ENCODE results near the gene SERPINA4.

Gene SERPINA4

DNA sequence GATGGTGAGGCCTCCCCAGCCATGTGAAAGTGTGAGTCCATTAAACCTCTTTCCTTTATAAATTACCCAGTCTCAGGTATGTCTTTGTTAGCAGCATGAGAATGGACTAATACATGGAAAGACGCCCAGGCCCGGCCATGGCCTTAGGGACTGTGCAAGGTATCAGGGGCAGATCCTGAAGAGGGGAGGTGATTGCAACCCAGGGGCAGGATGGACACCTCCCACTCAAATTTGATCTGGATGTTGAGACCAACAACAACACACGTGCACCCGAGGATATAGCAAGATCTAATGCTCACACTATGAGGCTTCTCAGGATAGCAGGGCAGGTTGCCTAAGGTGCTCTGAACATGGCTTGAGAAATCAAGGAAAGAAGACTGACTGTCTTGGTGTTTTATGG, 13.5 kb upstream of the SERPINA4 start:
- TF ChIP-seq PPARA (CRISPR knock-in tag; IDR thresholded peaks at IDR 0.05; ENCODE audit: borderline replicate concordance) (no peak), ZC3H10 (CRISPR knock-in tag; IDR thresholded peaks at IDR 0.05) (no peak), CSDC2 (CRISPR knock-in tag; IDR thresholded peaks at IDR 0.05) (no peak)
- no peak for ATAC-seq

DNA sequence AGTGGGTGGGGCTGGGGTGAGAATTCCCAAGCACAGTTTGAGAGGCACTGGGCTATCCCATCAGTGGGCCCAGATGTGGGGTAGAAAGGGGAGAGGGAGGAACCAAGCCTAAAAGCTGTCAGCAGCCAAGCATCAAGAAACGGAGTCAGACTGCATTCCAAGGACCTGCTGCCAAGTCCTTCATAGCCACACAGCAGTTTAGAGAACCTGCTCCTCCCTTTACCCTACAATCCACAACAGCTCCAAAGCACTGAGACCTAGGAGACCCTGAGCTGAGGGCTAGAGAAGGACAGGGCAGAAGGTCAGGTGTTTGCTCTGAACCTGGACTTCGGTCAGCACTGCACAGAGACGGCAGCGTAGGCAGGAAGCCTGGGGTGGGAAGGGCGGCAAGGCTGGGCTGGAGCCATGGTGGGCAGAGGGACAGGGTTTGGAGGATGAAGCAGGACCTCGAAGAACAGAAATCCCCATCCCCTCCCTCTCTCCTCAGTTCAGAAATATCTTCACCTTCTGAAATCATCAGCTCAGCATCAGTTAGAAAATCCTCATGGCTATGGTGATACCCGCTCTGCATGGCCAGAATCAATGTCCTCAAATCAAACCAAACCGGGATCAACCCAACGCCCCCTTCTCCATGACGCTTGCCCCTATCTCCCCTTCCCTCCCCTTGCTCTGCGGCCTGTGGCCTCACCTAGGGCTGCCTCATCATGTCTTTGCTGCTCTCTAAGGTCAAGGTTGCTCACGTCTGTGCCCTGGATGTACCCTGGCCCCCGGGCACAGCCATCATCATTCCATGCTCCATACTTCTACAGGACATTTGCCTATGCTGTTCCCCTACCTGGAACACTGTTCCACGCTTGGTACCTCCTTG, 12.9 kb upstream of the SERPINA4 start:
- TF ChIP-seq, protein P1, sequence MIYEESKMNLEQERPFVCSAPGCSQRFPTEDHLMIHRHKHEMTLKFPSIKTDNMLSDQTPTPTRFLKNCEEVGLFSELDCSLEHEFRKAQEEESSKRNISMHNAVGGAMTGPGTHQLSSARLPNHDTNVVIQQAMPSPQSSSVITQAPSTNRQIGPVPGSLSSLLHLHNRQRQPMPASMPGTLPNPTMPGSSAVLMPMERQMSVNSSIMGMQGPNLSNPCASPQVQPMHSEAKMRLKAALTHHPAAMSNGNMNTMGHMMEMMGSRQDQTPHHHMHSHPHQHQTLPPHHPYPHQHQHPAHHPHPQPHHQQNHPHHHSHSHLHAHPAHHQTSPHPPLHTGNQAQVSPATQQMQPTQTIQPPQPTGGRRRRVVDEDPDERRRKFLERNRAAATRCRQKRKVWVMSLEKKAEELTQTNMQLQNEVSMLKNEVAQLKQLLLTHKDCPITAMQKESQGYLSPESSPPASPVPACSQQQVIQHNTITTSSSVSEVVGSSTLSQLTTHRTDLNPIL (CRISPR knock-in tag; IDR thresholded peaks at IDR 0.05; ENCODE audit: low read depth) = no peak
- TF ChIP-seq, protein P2, sequence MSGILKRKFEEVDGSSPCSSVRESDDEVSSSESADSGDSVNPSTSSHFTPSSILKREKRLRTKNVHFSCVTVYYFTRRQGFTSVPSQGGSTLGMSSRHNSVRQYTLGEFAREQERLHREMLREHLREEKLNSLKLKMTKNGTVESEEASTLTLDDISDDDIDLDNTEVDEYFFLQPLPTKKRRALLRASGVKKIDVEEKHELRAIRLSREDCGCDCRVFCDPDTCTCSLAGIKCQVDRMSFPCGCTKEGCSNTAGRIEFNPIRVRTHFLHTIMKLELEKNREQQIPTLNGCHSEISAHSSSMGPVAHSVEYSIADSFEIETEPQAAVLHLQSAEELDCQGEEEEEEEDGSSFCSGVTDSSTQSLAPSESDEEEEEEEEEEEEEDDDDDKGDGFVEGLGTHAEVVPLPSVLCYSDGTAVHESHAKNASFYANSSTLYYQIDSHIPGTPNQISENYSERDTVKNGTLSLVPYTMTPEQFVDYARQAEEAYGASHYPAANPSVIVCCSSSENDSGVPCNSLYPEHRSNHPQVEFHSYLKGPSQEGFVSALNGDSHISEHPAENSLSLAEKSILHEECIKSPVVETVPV (CRISPR knock-in tag; IDR thresholded peaks at IDR 0.05) = no peak
- TF ChIP-seq, protein P3, sequence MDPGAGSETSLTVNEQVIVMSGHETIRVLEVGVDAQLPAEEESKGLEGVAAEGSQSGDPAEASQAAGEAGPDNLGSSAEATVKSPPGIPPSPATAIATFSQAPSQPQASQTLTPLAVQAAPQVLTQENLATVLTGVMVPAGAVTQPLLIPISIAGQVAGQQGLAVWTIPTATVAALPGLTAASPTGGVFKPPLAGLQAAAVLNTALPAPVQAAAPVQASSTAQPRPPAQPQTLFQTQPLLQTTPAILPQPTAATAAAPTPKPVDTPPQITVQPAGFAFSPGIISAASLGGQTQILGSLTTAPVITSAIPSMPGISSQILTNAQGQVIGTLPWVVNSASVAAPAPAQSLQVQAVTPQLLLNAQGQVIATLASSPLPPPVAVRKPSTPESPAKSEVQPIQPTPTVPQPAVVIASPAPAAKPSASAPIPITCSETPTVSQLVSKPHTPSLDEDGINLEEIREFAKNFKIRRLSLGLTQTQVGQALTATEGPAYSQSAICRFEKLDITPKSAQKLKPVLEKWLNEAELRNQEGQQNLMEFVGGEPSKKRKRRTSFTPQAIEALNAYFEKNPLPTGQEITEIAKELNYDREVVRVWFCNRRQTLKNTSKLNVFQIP (CRISPR knock-in tag; IDR thresholded peaks at IDR 0.05; ENCODE audit: borderline replicate concordance, low read depth) = no peak

DNA sequence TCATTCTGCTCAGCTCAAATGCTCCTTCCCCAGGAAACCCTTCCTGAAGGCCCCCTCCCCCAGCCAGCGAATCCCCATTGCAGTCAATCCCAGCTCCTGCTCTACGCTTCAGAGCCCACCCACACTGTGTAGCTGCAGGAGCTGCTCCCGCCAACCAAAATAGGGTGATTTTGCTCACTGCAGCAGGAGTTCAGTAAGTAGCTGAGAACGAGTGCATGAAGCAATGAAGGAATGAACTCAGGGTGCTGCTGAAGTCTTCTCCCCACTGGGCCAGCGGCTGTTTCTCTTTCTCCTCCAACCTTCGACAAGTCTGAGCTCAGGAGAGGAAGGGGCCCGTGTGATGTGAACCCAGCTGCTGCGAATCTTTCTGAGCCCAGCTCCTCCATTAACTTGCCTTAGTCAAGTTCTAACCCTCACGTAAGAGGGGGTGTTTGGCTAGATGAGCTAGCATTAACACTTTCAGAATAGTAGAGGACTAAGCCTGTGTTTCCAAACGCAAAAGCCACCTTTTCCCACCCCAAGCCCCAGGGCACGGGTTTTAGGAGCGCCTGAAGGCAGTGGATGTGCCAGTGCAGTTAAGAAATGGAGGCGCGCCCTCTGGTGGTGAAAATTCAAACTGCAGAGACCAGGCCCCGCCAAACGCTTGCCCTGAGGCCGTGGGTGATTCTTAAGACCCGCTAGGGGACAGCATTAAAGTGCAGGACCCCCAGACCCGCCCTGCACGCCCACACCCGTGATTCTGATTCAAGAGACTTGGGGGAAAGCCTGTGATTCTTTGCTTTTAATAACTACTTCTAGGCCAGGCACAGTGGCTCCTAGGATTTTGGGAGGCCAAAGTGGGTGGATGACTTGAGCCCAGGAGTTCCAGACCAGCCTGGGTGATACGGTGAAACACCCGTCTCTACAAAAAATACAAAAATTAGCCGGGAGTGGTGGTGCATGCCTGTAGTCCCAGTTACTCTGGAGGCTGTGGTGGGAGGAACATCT, 11.9 kb upstream of the SERPINA4 start:
- TF ChIP-seq, protein P1 (CRISPR knock-in tag; IDR thresholded peaks at IDR 0.05; ENCODE audit: low read depth) = no peak
- no peak for TF ChIP-seq ZNF8 (CRISPR knock-in tag; IDR thresholded peaks at IDR 0.05)
- TF ChIP-seq TOX (CRISPR knock-in tag; IDR thresholded peaks at IDR 0.05; ENCODE audit: borderline replicate concordance) = no peak
- TF ChIP-seq RARB (CRISPR knock-in tag; IDR thresholded peaks at IDR 0.05) = no peak
- TF ChIP-seq ZFP30 (CRISPR knock-in tag; IDR thresholded peaks at IDR 0.05) = no peak
- TF ChIP-seq TCF4 (CRISPR knock-in tag; IDR thresholded peaks at IDR 0.05; ENCODE audit: borderline replicate concordance) = no peak
- no peak for TF ChIP-seq ZC3H10 (CRISPR knock-in tag; IDR thresholded peaks at IDR 0.05)
- no peak for TF ChIP-seq ESRRG (CRISPR knock-in tag; IDR thresholded peaks at IDR 0.05)
- TF ChIP-seq, protein P4, sequence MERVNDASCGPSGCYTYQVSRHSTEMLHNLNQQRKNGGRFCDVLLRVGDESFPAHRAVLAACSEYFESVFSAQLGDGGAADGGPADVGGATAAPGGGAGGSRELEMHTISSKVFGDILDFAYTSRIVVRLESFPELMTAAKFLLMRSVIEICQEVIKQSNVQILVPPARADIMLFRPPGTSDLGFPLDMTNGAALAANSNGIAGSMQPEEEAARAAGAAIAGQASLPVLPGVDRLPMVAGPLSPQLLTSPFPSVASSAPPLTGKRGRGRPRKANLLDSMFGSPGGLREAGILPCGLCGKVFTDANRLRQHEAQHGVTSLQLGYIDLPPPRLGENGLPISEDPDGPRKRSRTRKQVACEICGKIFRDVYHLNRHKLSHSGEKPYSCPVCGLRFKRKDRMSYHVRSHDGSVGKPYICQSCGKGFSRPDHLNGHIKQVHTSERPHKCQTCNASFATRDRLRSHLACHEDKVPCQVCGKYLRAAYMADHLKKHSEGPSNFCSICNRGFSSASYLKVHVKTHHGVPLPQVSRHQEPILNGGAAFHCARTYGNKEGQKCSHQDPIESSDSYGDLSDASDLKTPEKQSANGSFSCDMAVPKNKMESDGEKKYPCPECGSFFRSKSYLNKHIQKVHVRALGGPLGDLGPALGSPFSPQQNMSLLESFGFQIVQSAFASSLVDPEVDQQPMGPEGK (CRISPR knock-in tag; IDR thresholded peaks at IDR 0.05; ENCODE audit: borderline replicate concordance) = no peak
- TF ChIP-seq, protein P5, sequence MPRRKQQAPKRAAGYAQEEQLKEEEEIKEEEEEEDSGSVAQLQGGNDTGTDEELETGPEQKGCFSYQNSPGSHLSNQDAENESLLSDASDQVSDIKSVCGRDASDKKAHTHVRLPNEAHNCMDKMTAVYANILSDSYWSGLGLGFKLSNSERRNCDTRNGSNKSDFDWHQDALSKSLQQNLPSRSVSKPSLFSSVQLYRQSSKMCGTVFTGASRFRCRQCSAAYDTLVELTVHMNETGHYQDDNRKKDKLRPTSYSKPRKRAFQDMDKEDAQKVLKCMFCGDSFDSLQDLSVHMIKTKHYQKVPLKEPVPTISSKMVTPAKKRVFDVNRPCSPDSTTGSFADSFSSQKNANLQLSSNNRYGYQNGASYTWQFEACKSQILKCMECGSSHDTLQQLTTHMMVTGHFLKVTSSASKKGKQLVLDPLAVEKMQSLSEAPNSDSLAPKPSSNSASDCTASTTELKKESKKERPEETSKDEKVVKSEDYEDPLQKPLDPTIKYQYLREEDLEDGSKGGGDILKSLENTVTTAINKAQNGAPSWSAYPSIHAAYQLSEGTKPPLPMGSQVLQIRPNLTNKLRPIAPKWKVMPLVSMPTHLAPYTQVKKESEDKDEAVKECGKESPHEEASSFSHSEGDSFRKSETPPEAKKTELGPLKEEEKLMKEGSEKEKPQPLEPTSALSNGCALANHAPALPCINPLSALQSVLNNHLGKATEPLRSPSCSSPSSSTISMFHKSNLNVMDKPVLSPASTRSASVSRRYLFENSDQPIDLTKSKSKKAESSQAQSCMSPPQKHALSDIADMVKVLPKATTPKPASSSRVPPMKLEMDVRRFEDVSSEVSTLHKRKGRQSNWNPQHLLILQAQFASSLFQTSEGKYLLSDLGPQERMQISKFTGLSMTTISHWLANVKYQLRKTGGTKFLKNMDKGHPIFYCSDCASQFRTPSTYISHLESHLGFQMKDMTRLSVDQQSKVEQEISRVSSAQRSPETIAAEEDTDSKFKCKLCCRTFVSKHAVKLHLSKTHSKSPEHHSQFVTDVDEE (CRISPR knock-in tag; IDR thresholded peaks at IDR 0.05) = no peak
- TF ChIP-seq, protein P3 (CRISPR knock-in tag; IDR thresholded peaks at IDR 0.05; ENCODE audit: borderline replicate concordance, low read depth) = no peak
- TF ChIP-seq, protein P2 (CRISPR knock-in tag; IDR thresholded peaks at IDR 0.05) = no peak
- TF ChIP-seq ZNF565 (CRISPR knock-in tag; conservative IDR thresholded peaks at IDR 0.05; ENCODE audit: low read depth) = no peak
- ATAC-seq = peak; percentile 98

More for the DNA sequence above, 12.9 kb upstream of the SERPINA4 start:
- no peak for ATAC-seq
